ENCODE measurements around the gene TNS3. TPM values are rescaled to one million over a fixed set of nuclear protein-coding genes. Genes with fewer than 3 reads are reported as not detected.

Gene TNS3
- total RNA-seq, 1 donor from 2014 or later = 30.3 TPM

GRCh38 chr7:47303014-47303694 lies 278.8 kb downstream of the TNS3 start:
- H3K36me3 Mint-ChIP-seq (ENCODE audit: low read depth) = peaks cover 45% of the 10 kb centered on the region
- ATAC-seq (ENCODE audit: low read depth) (no peak), DNase-seq (no peak)
- H3K27ac Mint-ChIP-seq = no peak overlapping the region
- H3K4me1 Mint-ChIP-seq = no peaks in the 10 kb centered on the region
- no peaks in the 10 kb centered on the region for H3K9me3 Mint-ChIP-seq
- ChIA-PET CTCF (no interaction called here), POLR2A (no interaction called here)
- no peak overlapping the region for H3K4me3 Mint-ChIP-seq
- intact Hi-C loops (cut with micrococcal nuclease) = no loop called here
- no peaks in the 10 kb centered on the region for H3K27me3 Mint-ChIP-seq
- TF ChIP-seq CTCF (IDR thresholded peaks at IDR 0.05) = no peak

- Mint-ChIP-seq H3K27ac (no peak overlapping the region), H3K27me3 (no peaks in the 10 kb centered on the region), H3K9me3 (no peaks in the 10 kb centered on the region), H3K36me3 (ENCODE audit: low read depth) (peaks cover 45% of the 10 kb centered on the region), H3K4me3 (no peak overlapping the region), H3K4me1 (no peaks in the 10 kb centered on the region)
- ChIA-PET POLR2A (no interaction called here), CTCF (no interaction called here)
- ATAC-seq (ENCODE audit: low read depth) (no peak), DNase-seq (no peak)
- intact Hi-C loops (cut with micrococcal nuclease) = no loop called here
- TF ChIP-seq CTCF (IDR thresholded peaks at IDR 0.05) = no peak
Measured at GRCh38 chr7:47302560-47302959, 279.4 kb downstream of the TNS3 start.

GRCh38 chr7:47301657-47302295 lies 280.1 kb downstream of the TNS3 start:
- Mint-ChIP-seq H3K27ac (no peak overlapping the region), H3K27me3 (no peaks in the 10 kb centered on the region)

GRCh38 chr7:47301105-47301477 lies 280.8 kb downstream of the TNS3 start:
- no peak for ATAC-seq (ENCODE audit: low read depth)
- Mint-ChIP-seq H3K9me3 (no peaks in the 10 kb centered on the region), H3K27ac (no peak overlapping the region), H3K4me1 (no peaks in the 10 kb centered on the region), H3K36me3 (ENCODE audit: low read depth) (peaks cover 54% of the 10 kb centered on the region), H3K4me3 (no peak overlapping the region), H3K27me3 (no peaks in the 10 kb centered on the region)
- ChIA-PET POLR2A (no interaction called here), CTCF (no interaction called here)
- TF ChIP-seq CTCF (IDR thresholded peaks at IDR 0.05) = no peak
- intact Hi-C loops (cut with micrococcal nuclease) = no loop called here
- DNase-seq = no peak

More at GRCh38 chr7:47301657-47302295, 280.1 kb downstream of the TNS3 start:
- CTCF ChIA-PET = no interaction called here
- no peaks in the 10 kb centered on the region for H3K4me1 Mint-ChIP-seq
- POLR2A ChIA-PET = no interaction called here
- H3K36me3 Mint-ChIP-seq (ENCODE audit: low read depth) = peaks cover 49% of the 10 kb centered on the region
- no peak overlapping the region for H3K4me3 Mint-ChIP-seq
- DNase-seq (no peak), ATAC-seq (ENCODE audit: low read depth) (no peak)
- intact Hi-C loops (cut with micrococcal nuclease) = no loop called here
- no peak for TF ChIP-seq CTCF (IDR thresholded peaks at IDR 0.05)
- H3K9me3 Mint-ChIP-seq = no peaks in the 10 kb centered on the region

- no peaks in the 10 kb centered on the region for H3K9me3 Mint-ChIP-seq
Measured at GRCh38 chr7:47300472-47301104, 281.3 kb downstream of the TNS3 start.

More at GRCh38 chr7:47300472-47301104, 281.3 kb downstream of the TNS3 start:
- Mint-ChIP-seq H3K27me3 (no peaks in the 10 kb centered on the region), H3K36me3 (ENCODE audit: low read depth) (peaks cover 58% of the 10 kb centered on the region), H3K4me1 (no peaks in the 10 kb centered on the region), H3K4me3 (no peak overlapping the region), H3K27ac (no peak overlapping the region)
- ChIA-PET POLR2A (no interaction called here), CTCF (no interaction called here)
- ATAC-seq (ENCODE audit: low read depth) (no peak), DNase-seq (no peak)
- no peak for TF ChIP-seq CTCF (IDR thresholded peaks at IDR 0.05)
- intact Hi-C loops (cut with micrococcal nuclease) = no loop called here

Measured in activated B cell treated with CpG ODN at 0.5 μM for 24 hours (primary cell).